Right lobe of liver (tissue), 6 donors: Measurements from ENCODE around the gene SBSN. TPM values are rescaled to one million over a fixed set of nuclear protein-coding genes. Genes with fewer than 3 reads are reported as not detected.

Experiments
- ATAC-seq, 4 donors: fragments of 200-7000 bp; cut with Tn5 transposase; one replicate each; pipeline ENCODE4 v1.9.1; 2020; ENCODE audit warnings: mild to moderate bottlenecking in 4 of 4, moderate library complexity in 4 of 4
- DNase-seq, 3 donors: peaks; one replicate each; pipeline ENCODE4 v3.0.0-alpha.2; 2020
- H3K27ac ChIP-seq, 3 donors: fragments of 200-600 bp; one replicate each; pipeline ENCODE4 v1.8.0; 2022
- H3K27me3 ChIP-seq, 2 donors: fragments of 200-600 bp; one replicate each; pipeline ENCODE4 v1.8.0; 2022
- H3K36me3 ChIP-seq, 4 donors: fragments of 200-600 bp; sonication (generic) in 1 of 4; one replicate each; pipeline versions ENCODE4 v1.5.1 to v1.8.0; 2017 to 2022; ENCODE audit warnings: control low read depth in 1 of 4
- H3K4me1 ChIP-seq, 4 donors: fragments of 200-600 bp; sonication (generic) in 1 of 4; one replicate each; pipeline versions ENCODE4 v1.5.1 to v1.8.0; 2017 to 2022; ENCODE audit warnings: control low read depth in 1 of 4
- H3K4me3 ChIP-seq, 3 donors: fragments of 200-600 bp; one replicate each; pipeline ENCODE4 v1.8.0; 2022
- H3K9me3 ChIP-seq, 4 donors: fragments of 200-600 bp; sonication (generic) in 1 of 4; one replicate each; pipeline versions ENCODE4 v1.5.1 to v1.8.0; 2017 to 2022; ENCODE audit warnings: control low read depth in 1 of 4
- CTCF ChIP-seq, 4 donors: fragments of 200-600 bp in 3 of 4; fragments of 450-650 bp in 1 of 4; IDR thresholded peaks; one replicate each; pipeline versions ENCODE4 v1.5.1 to v1.8.0; 2016 to 2022; ENCODE audit warnings: antibody characterized with exemption in 4 of 4, mild to moderate bottlenecking in 2 of 4
- POLR2A ChIP-seq: fragments of 450-650 bp; IDR thresholded peaks from one replicate; pipeline ENCODE4 v1.6.1; 2017; ENCODE audit warnings: antibody characterized with exemption, mild to moderate bottlenecking
- WGBS: methylation state at CpG from one replicate; pipeline ENCODE4 v1.1.6; 2018; ENCODE audit warnings: low coverage, low lambda C conversion rate; ENCODE audit not compliant: insufficient coverage; ENCODE audit errors: missing lambda C conversion rate; 5-methylcytosine and 5-hydroxymethylcytosine counted together
- intact Hi-C, 2 donors: fragments of 100-400 bp; cut with DNase I; formaldehyde crosslinking; loops; one replicate each; pipeline versions ENCODE4 v1.11.2 to v1.14.1; 2022
- total RNA-seq, 6 experiments: library from RNA; depleted of rRNA in 2 of 6; stranded (reverse); fragments of >200 nt in 2 of 6; fragmentation: NEBNext Ultra II Directional in 3 of 6; extraction: Animal tissue kit (Norgen Biotek cat#: 25700) in 3 of 6; gene quantifications; one replicate each; pipeline versions ENCODE4 v1.1.0 to v1.2.4, GENCODE V29; 2016 to 2023
- donor health status: DM: no; HTN: yes; CAD: no.
- donor health status: DM: no; HTN: no; CAD: no.
- donor health status: DM: no; HTN: no; CAD: no.
- donor health status: DM: no; HTN: yes; CAD: no.
- donor health status: DM: no; HTN: yes; CAD: no.

SBSN gene
- total RNA-seq, 6 experiments from 2014 or later: 0.24 TPM; not detected in 5

- no peak for ATAC-seq
- WGBS: 67% methylated on average over 9 of the region's 10 CpGs
- intact Hi-C loops: no loop called here
Observed at GRCh38 chr19:35534803-35535480, 6.8 kb upstream of the SBSN start.

GRCh38 chr19:35533822-35534392, 5.8 kb upstream of the SBSN start:
- Histone ChIP-seq H3K36me3 (no peaks in the 10 kb centered on the region), H3K4me3 (no peak overlapping the region), H3K27me3 (no peaks in the 10 kb centered on the region), H3K9me3 (no peaks in the 10 kb centered on the region), H3K4me1 (no peaks in the 10 kb centered on the region), H3K27ac (no peak overlapping the region)
- ATAC-seq: peak; percentile 56 to 83 (median 74)
- no peak for DNase-seq
- intact Hi-C loops: no loop called here
- TF ChIP-seq POLR2A: no peak
- no peak for TF ChIP-seq CTCF (IDR thresholded peaks at IDR 0.05)
- 3% methylated on average over 17 of the region's 30 CpGs for WGBS

More at GRCh38 chr19:35534803-35535480, 6.8 kb upstream of the SBSN start:
- Histone ChIP-seq H3K4me3 (no peak overlapping the region), H3K4me1 (no peaks in the 10 kb centered on the region), H3K27me3 (no peaks in the 10 kb centered on the region), H3K36me3 (no peaks in the 10 kb centered on the region), H3K27ac (no peak overlapping the region), H3K9me3 (no peaks in the 10 kb centered on the region)
- DNase-seq: no peak
- TF ChIP-seq CTCF (IDR thresholded peaks at IDR 0.05) (no peak), POLR2A (no peak)

- no peak within 1 kb of the TSS for H3K27ac ChIP-seq
- 42% methylated on average over 11 of the region's 39 CpGs for WGBS
- TF ChIP-seq CTCF (IDR thresholded peaks at IDR 0.05) (no peak), POLR2A (no peak)
- DNase-seq (no peak), ATAC-seq (no peak)
- no peaks in the 10 kb centered on the region for H3K36me3 ChIP-seq
- no peaks in the 10 kb centered on the region for H3K4me1 ChIP-seq
- H3K4me3 ChIP-seq: no peak within 1 kb of the TSS
- H3K27me3 ChIP-seq: no peaks in the 10 kb centered on the region
- H3K9me3 ChIP-seq: no peaks in the 10 kb centered on the region
- intact Hi-C loops: no loop called here
Observed at GRCh38 chr19:35533201-35533821, 5.2 kb upstream of the SBSN start, which contains the start of gene GAPDHS. Gene GAPDHS (plus strand): TSS chr19:35533456. CDS start chr19:35533528, 72 bp downstream.

DNA sequence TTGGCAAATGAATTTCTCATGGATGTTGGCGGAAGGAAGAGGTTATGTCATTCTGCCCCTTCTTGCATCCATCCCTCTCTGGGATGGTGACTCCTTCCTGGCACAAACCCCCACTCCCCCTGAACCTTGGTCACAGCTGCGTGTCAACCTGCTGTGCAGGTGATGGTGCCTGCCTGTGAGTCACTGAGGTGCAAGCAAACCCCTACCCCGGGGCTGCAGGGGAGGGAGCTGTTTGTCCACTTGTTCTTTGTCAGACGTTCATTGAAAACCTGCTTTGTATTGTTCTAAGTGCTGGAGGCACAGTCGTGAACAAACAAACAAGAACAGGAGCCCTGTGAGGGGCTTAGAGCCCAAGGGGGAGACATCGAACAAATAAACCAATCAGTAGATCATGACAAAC, 3.2 kb upstream of the SBSN start:
- Histone ChIP-seq H3K4me1 (no peaks in the 10 kb centered on the region), H3K4me3 (no peak overlapping the region), H3K27me3 (no peaks in the 10 kb centered on the region), H3K36me3 (no peaks in the 10 kb centered on the region), H3K9me3 (no peaks in the 10 kb centered on the region), H3K27ac (no peak overlapping the region)
- intact Hi-C loops: no loop called here
- no peak for TF ChIP-seq CTCF (IDR thresholded peaks at IDR 0.05)
- TF ChIP-seq POLR2A: no peak
- ATAC-seq (no peak), DNase-seq (no peak)
- WGBS: 31% methylated on average over 6 of the region's 6 CpGs
